Cardiac muscle cell (in vitro differentiated cells and primary cell): ENCODE results near the gene ALDH5A1. TPM values are rescaled to one million over a fixed set of nuclear protein-coding genes. Genes with fewer than 3 reads are reported as not detected.

ENCODE experiments used
- DNase-seq, 2 donors: peaks; one replicate each; pipeline versions ENCODE4 v3.0.0 to v3.0.0-alpha.2; 2010 to 2017; ENCODE audit warnings: low read depth in 1 of 2, low spot score in 1 of 2
- H3K27ac ChIP-seq: fragments of 200-600 bp; sonication (generic); 2 replicates; pipeline ENCODE4 v1.5.1; 2016
- H3K27me3 ChIP-seq: fragments of 200-600 bp; sonication (generic); 2 replicates; pipeline ENCODE4 v1.6.0; 2016; ENCODE audit warnings: control low read depth
- H3K36me3 ChIP-seq: fragments of 200-600 bp; sonication (generic); 2 replicates; pipeline ENCODE4 v1.5.1; 2016; ENCODE audit warnings: control low read depth
- H3K4me1 ChIP-seq: fragments of 200-600 bp; sonication (generic); 2 replicates; pipeline ENCODE4 v1.8.1; 2017; ENCODE audit warnings: low read depth, mild to moderate bottlenecking, mixed run types
- H3K4me3 ChIP-seq: fragments of 200-600 bp; sonication (generic); 2 replicates; pipeline ENCODE4 v1.5.1; 2016; ENCODE audit warnings: mild to moderate bottlenecking
- H3K9me3 ChIP-seq: fragments of 200-600 bp; sonication (generic); 2 replicates; pipeline ENCODE4 v1.5.1; 2017; ENCODE audit warnings: low read depth, mild to moderate bottlenecking, control low read depth
- polyA plus RNA-seq: library from polyadenylated mRNA; unstranded; fragments of >200 nt; fragmentation: Nextera tagmentation; extraction: Ambion mirVana; gene quantifications from 2 replicates; pipeline ENCODE4 v1.2.1, GENCODE V29; 2016
- total RNA-seq: library from RNA; depleted of rRNA; stranded (reverse); fragments of >200 nt; gene quantifications from 2 replicates; pipeline ENCODE4 v1.2.3, GENCODE V29; 2016
- TF ChIP-seq, protein P1 (sequence below): IDR thresholded peaks from 2 replicates; pipeline ENCODE4 v1.5.1; 2012; ENCODE audit warnings: low read depth, mild to moderate bottlenecking, low read length

ALDH5A1 gene
- total and polyA plus RNA-seq, 2 experiments from 2014 or later: 10.4 to 15.0 TPM

DNA sequence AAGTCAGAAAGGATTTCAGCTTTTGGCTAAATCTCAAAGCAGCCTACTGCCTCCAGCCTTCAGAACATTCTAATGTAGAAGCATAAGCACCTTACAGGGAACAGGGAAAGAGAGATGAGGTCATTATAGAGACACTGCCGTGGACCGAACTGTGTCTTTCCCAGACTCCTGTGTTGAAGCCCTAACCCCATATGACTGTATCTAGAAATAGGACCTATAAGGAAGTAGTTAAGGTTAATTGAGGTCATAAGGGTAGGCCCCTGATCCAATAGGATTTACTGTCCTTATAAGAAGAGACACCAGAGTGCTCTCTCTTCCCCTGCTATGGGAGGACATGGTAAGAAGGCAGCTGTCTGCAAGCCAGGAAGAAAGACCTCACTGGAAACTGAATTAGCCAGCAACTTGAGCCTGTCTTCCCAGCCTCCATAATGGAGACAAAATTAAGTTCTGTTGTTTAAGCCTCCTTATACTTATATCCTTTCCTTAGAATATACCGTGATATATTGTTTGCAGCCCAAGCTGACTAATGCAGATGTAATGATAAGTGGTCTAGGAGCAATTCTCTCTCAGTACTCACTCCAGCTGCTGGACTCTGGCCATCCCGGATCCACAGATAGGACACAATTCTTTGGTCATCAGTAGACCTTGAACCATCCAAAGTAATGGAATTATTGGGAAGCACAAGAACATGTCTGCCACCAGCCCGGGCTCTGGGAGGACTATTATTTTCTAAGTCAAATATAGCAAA, 71.4 kb downstream of the ALDH5A1 start:
- DNase-seq: no peak
- no peaks in the 10 kb centered on the region for H3K36me3 ChIP-seq

DNA sequence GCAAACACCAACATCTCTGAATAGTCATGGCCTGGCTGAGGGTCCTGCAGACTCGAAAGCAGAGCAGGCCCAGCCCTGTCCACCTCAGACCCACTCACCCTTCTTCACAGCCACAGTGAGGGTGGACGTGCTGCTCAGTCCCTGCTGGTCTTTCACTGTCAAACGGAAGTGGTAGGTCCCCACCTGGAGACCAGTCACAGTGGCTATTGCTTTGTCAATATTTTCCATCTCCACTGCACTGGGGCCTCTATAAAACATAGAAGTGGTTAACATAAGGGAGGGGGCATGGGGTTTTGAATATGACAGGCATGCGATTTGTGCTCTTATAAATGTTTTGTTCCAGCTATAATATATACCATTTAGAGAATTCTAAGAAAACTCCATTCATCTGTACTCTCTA, 73.9 kb downstream of the ALDH5A1 start:
- Histone ChIP-seq H3K4me3 (no peak overlapping the region), H3K27ac (no peak overlapping the region), H3K36me3 (no peaks in the 10 kb centered on the region), H3K27me3 (no peaks in the 10 kb centered on the region), H3K9me3 (no peaks in the 10 kb centered on the region), H3K4me1 (no peaks in the 10 kb centered on the region)
- TF ChIP-seq, protein P1, sequence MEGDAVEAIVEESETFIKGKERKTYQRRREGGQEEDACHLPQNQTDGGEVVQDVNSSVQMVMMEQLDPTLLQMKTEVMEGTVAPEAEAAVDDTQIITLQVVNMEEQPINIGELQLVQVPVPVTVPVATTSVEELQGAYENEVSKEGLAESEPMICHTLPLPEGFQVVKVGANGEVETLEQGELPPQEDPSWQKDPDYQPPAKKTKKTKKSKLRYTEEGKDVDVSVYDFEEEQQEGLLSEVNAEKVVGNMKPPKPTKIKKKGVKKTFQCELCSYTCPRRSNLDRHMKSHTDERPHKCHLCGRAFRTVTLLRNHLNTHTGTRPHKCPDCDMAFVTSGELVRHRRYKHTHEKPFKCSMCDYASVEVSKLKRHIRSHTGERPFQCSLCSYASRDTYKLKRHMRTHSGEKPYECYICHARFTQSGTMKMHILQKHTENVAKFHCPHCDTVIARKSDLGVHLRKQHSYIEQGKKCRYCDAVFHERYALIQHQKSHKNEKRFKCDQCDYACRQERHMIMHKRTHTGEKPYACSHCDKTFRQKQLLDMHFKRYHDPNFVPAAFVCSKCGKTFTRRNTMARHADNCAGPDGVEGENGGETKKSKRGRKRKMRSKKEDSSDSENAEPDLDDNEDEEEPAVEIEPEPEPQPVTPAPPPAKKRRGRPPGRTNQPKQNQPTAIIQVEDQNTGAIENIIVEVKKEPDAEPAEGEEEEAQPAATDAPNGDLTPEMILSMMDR: no peak
- no peak for DNase-seq

More for the DNA sequence above, 71.4 kb downstream of the ALDH5A1 start:
- H3K4me3 ChIP-seq: no peak overlapping the region
- H3K27ac ChIP-seq: no peak overlapping the region
- no peaks in the 10 kb centered on the region for H3K9me3 ChIP-seq
- TF ChIP-seq, protein P1: no peak
- H3K27me3 ChIP-seq: no peaks in the 10 kb centered on the region
- H3K4me1 ChIP-seq: no peaks in the 10 kb centered on the region

DNA sequence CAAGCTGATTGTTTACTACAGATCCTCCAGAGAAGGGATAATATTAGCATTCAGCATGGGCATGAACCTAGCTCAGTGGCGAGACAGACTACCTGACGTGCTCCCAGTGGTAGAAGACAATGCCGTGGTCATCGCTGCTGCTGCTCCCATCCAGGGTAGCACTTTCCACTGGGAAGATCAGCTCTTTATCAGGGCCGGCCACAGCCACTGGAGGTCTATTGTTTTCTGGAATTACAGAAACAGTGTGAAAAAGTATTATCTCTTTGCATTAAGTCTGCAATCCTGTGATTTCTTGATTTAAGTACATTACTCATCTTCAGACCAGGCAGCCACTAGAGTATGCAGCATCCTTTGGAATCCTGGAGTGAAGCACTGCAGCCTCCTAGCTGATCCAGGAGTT, 75.0 kb downstream of the ALDH5A1 start:
- no peak for DNase-seq
- Histone ChIP-seq H3K36me3 (no peaks in the 10 kb centered on the region), H3K9me3 (no peaks in the 10 kb centered on the region), H3K4me3 (no peak overlapping the region), H3K27me3 (no peaks in the 10 kb centered on the region), H3K27ac (no peak overlapping the region), H3K4me1 (no peaks in the 10 kb centered on the region)
- TF ChIP-seq, protein P1: no peak

DNA sequence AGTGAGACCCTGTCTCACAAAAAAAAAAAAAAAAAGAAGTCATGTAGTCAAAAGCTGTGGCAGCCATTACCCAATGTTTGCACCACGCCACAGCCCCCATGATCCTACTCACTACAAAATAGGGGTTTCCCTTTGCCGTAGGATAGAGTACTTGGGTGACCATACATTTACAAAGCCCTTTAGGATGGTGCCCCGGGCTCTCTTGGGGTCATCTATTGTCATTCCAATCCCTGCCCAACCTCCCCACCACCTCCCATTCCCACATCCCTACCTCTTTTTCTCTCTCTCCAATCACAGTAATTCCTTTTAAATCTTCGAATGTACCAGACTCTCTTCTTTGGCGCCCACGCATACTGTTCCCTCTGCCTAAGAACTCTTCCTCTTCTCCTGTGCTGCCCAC, 76.6 kb downstream of the ALDH5A1 start:
- DNase-seq: no peak
- Histone ChIP-seq H3K27ac (no peak overlapping the region), H3K4me1 (no peaks in the 10 kb centered on the region), H3K4me3 (no peak overlapping the region), H3K9me3 (no peaks in the 10 kb centered on the region), H3K36me3 (no peaks in the 10 kb centered on the region), H3K27me3 (no peaks in the 10 kb centered on the region)
- TF ChIP-seq, protein P1: no peak

DNA sequence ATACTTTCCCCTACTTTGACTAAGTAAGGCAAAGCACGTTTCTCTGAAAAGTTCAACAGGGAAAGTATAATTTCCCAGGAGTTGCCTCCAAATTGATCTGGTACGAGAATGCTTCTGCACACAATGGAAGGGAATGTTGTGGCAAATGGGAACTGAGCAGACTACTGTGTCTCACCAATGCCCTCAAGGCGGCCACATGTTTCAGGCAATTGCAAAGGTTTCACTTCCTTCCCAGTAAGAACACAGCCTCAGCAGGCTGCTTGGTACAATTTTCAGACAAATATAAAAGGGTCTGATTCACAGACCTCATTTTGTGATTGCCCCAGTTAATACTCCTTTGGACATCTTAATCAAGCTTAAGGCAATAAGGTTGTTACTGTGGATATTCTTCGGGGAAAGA, 80.0 kb downstream of the ALDH5A1 start:
- Histone ChIP-seq H3K4me1 (no peaks in the 10 kb centered on the region), H3K36me3 (no peaks in the 10 kb centered on the region)
- TF ChIP-seq, protein P1: no peak

More for the DNA sequence above, 80.0 kb downstream of the ALDH5A1 start:
- no peaks in the 10 kb centered on the region for H3K9me3 ChIP-seq
- H3K27me3 ChIP-seq: no peaks in the 10 kb centered on the region
- DNase-seq: no peak
- H3K27ac ChIP-seq: no peak overlapping the region
- no peak overlapping the region for H3K4me3 ChIP-seq
